Activated CD8-positive, alpha-beta memory T cell treated with anti-CD3 and anti-CD28 coated beads, Interleukin-2, amount 50 U/mL, for 24 hours (primary cell): ENCODE measurements around the gene DUT.

Experiments used
- DNase-seq: peaks from one replicate; pipeline ENCODE4 v3.0.0-alpha.2; 2020; ENCODE audit errors: extremely low read depth

Gene DUT

GRCh38 chr15:48371550-48371949 lies 40.3 kb downstream of the DUT start:
- DNase-seq = no peak

- DNase-seq = no peak
These were observed 40.7 kb downstream of the DUT start for GRCh38 chr15:48371961-48372360.

- DNase-seq = no peak
These were observed 42.7 kb downstream of the DUT start for GRCh38 chr15:48373821-48374451.

GRCh38 chr15:48374472-48374871 lies 43.2 kb downstream of the DUT start:
- no peak for DNase-seq

GRCh38 chr15:48375767-48376166 lies 44.5 kb downstream of the DUT start:
- DNase-seq = no peak

- DNase-seq = no peak
These were observed 49.0 kb downstream of the DUT start for GRCh38 chr15:48380198-48380597.

GRCh38 chr15:48381861-48382260 lies 50.6 kb downstream of the DUT start:
- no peak for DNase-seq

- no peak for DNase-seq
These were observed 51.8 kb downstream of the DUT start for GRCh38 chr15:48383031-48383430.

- DNase-seq = no peak
These were observed 53.4 kb downstream of the DUT start for GRCh38 chr15:48384616-48385015.

GRCh38 chr15:48385031-48385830 lies 54.0 kb downstream of the DUT start:
- DNase-seq = no peak

- DNase-seq = no peak
These were observed 57.0 kb downstream of the DUT start for GRCh38 chr15:48388016-48388851.

GRCh38 chr15:48388910-48389309 lies 57.7 kb downstream of the DUT start:
- no peak for DNase-seq

GRCh38 chr15:48389691-48390143 lies 58.5 kb downstream of the DUT start:
- DNase-seq = no peak

- DNase-seq = no peak
These were observed 60.7 kb downstream of the DUT start for GRCh38 chr15:48391950-48392349.

- no peak for DNase-seq
These were observed 61.1 kb downstream of the DUT start for GRCh38 chr15:48392356-48392755.
